MM.1S (cell line): ENCODE measurements around the gene CCP110.

Experiments
- EZH2 ChIP-seq: fragments of 300-600 bp; sonication (generic); optimal IDR thresholded peaks from 2 replicates; pipeline ENCODE3; 2017; ENCODE audit warnings: low read depth, mild to moderate bottlenecking, antibody characterized with exemption, low read length, mixed read lengths
- EZH2phosphoT487 ChIP-seq: fragments of 300-600 bp; sonication (generic); IDR thresholded peaks from 2 replicates; pipeline ENCODE4 v1.6.1; 2018; ENCODE audit warnings: antibody characterized with exemption, low read length
- TF ChIP-seq, protein P1 (sequence below): fragments of 300-600 bp; sonication (generic); IDR thresholded peaks from 2 replicates; pipeline ENCODE4 v1.5.1; 2016; ENCODE audit warnings: antibody characterized with exemption, low read length, mixed read lengths

DNA sequence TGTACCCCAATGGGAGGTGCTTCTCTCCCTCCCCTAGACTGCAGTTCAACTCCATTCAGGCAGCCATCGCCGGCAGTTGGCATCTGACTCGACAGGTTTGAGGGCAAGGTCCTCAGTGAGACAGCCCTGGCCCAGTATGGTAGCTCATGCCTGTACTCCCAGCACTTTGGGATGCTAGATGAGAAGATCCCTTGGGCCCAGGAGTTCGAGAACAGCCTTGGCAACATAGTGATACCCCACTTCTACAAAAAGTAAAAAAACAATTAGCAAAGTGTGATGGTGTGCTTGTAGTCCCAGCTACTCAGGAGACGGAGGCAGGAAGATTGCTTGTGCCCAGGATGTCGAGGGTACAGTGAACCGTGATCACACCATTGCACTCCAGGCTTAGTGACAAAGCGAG, 43.8 kb downstream of the CCP110 start:
- TF ChIP-seq EZH2 (no peak), EZH2phosphoT487 (no peak)
- TF ChIP-seq, protein P1, sequence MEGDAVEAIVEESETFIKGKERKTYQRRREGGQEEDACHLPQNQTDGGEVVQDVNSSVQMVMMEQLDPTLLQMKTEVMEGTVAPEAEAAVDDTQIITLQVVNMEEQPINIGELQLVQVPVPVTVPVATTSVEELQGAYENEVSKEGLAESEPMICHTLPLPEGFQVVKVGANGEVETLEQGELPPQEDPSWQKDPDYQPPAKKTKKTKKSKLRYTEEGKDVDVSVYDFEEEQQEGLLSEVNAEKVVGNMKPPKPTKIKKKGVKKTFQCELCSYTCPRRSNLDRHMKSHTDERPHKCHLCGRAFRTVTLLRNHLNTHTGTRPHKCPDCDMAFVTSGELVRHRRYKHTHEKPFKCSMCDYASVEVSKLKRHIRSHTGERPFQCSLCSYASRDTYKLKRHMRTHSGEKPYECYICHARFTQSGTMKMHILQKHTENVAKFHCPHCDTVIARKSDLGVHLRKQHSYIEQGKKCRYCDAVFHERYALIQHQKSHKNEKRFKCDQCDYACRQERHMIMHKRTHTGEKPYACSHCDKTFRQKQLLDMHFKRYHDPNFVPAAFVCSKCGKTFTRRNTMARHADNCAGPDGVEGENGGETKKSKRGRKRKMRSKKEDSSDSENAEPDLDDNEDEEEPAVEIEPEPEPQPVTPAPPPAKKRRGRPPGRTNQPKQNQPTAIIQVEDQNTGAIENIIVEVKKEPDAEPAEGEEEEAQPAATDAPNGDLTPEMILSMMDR = no peak
